ENCODE measurements around the gene WEE1. TPM values are rescaled to one million over a fixed set of nuclear protein-coding genes. Genes with fewer than 3 reads are reported as not detected.

Gene WEE1
- total RNA-seq, 1 donor, result 51.1 TPM

DNA sequence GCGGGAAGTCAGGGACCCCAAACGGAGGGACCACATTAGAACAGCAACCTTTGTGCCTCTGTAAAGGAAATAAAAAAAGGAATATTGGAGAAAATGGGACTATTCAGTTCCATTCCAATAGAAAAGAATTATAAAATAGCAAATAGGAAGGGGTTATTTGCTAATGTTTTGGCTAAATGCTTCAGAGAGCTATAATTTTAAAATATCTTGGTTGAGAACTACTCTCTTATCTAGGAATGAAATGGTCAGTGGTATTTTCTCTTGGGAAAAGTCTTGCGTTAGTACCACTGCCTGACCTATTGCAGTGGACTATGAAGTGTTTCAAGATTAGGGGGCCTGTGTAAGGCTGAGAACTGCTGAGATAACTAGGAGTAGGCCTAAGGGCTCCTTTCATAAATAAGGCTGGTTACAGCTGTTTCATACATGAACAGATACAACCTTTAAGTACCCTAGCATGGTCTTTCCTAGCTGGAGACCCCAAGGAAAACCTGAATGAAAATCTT, 6.9 kb upstream of the WEE1 start:
- no peak overlapping the region for H3K4me3 ChIP-seq (ENCODE audit: low read depth, low read length)
- TF ChIP-seq CTCF (IDR thresholded peaks at IDR 0.05; ENCODE audit: insufficient read depth, low read length), result no peak
- peak; percentile 98 for DNase-seq (ENCODE audit: low read depth)

DNA sequence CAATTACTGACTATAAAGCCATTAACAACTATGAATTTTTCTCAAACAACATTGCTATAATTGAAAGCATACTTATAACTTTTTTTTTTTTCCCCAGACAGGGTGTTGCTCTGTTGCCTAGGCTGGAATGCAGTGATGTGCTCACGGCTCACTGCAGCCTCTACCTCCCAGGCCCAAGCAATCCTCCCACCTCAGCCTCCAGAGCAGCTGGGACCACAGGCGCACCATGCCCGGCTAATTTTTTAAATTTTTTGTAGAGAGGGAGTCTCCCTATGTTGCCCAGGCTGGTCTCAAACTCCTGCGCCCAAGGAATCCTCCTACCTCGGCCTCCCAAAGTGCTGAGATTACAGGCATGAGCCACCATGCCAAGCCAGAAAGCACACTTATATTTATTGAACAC, 6.1 kb upstream of the WEE1 start:
- TF ChIP-seq CTCF (IDR thresholded peaks at IDR 0.05; ENCODE audit: insufficient read depth, low read length), result no peak
- no peak overlapping the region for H3K4me3 ChIP-seq (ENCODE audit: low read depth, low read length)
- DNase-seq (ENCODE audit: low read depth), result peak; percentile 18

- DNase-seq (ENCODE audit: low read depth), result peak; percentile 16
- H3K4me3 ChIP-seq (ENCODE audit: low read depth, low read length), result no peak overlapping the region
- TF ChIP-seq CTCF (IDR thresholded peaks at IDR 0.05; ENCODE audit: insufficient read depth, low read length), result no peak
Observed at GRCh38 chr11:9568161-9568853, 5.2 kb upstream of the WEE1 start.

GRCh38 chr11:9568854-9569587, 4.4 kb upstream of the WEE1 start:
- peak overlapping the region; percentile 34 for H3K4me3 ChIP-seq (ENCODE audit: low read depth, low read length)
- peak; percentile 93 for DNase-seq (ENCODE audit: low read depth)
- no peak for TF ChIP-seq CTCF (IDR thresholded peaks at IDR 0.05; ENCODE audit: insufficient read depth, low read length)

- H3K4me3 ChIP-seq (ENCODE audit: low read depth, low read length), result no peak overlapping the region
Observed at GRCh38 chr11:9569588-9570164, 3.8 kb upstream of the WEE1 start.

More at GRCh38 chr11:9569588-9570164, 3.8 kb upstream of the WEE1 start:
- no peak for DNase-seq (ENCODE audit: low read depth)
- no peak for TF ChIP-seq CTCF (IDR thresholded peaks at IDR 0.05; ENCODE audit: insufficient read depth, low read length)

All from fibroblast of the aortic adventitia (primary cell).